Gastroesophageal sphincter (tissue), 3 donors: ENCODE results near the gene MXI1.

Source experiments
- POLR2A ChIP-seq, 2 donors: fragments of 450-650 bp; IDR thresholded peaks; one replicate each; pipeline ENCODE4 v1.6.1; 2017; ENCODE audit warnings: antibody characterized with exemption in 2 of 2, mild to moderate bottlenecking in 2 of 2, moderate library complexity in 1 of 2
- TF ChIP-seq, protein P1 (sequence below), 4 experiments: fragments of 200-600 bp in 2 of 4; fragments of 450-650 bp in 2 of 4; sonication (generic) in 1 of 4; IDR thresholded peaks; one replicate each; pipeline ENCODE4 v1.5.1; 2017 to 2019; ENCODE audit warnings: antibody characterized with exemption in 4 of 4, mild to moderate bottlenecking in 2 of 4, moderate library complexity in 2 of 4

- TF ChIP-seq, protein P1, sequence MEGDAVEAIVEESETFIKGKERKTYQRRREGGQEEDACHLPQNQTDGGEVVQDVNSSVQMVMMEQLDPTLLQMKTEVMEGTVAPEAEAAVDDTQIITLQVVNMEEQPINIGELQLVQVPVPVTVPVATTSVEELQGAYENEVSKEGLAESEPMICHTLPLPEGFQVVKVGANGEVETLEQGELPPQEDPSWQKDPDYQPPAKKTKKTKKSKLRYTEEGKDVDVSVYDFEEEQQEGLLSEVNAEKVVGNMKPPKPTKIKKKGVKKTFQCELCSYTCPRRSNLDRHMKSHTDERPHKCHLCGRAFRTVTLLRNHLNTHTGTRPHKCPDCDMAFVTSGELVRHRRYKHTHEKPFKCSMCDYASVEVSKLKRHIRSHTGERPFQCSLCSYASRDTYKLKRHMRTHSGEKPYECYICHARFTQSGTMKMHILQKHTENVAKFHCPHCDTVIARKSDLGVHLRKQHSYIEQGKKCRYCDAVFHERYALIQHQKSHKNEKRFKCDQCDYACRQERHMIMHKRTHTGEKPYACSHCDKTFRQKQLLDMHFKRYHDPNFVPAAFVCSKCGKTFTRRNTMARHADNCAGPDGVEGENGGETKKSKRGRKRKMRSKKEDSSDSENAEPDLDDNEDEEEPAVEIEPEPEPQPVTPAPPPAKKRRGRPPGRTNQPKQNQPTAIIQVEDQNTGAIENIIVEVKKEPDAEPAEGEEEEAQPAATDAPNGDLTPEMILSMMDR (IDR thresholded peaks at IDR 0.05): no peak
- no peak for TF ChIP-seq POLR2A (IDR thresholded peaks at IDR 0.05)
Measured at GRCh38 chr10:110175406-110175805, 32.0 kb upstream of the MXI1 start.
